ENCODE results near the gene REEP5.
"Not testable (repeated sequence)": the region's sequence is repeated elsewhere in the genome, so short reads cannot be mapped to it uniquely, and the experiment has no call there.

Gene REEP5

GRCh38 chr5:112921833-112922817 lies at the start of gene REEP5:
Gene REEP5, minus strand, starts transcription at chr5:112922227. Its CDS starts 37 bp downstream, at chr5:112922190.
- DNase-seq (ENCODE audit: extremely low read depth, low read depth), result no peak
- TF ChIP-seq CTCF (IDR thresholded peaks at IDR 0.05; ENCODE audit: low read depth, low read length), result peak; percentile 51

- no peak for TF ChIP-seq CTCF (IDR thresholded peaks at IDR 0.05; ENCODE audit: low read depth, low read length)
- no peak for DNase-seq (ENCODE audit: extremely low read depth, low read depth)
These were observed 49.2 kb upstream of the REEP5 start for GRCh38 chr5:112971276-112971675.

- TF ChIP-seq CTCF (IDR thresholded peaks at IDR 0.05; ENCODE audit: low read depth, low read length), result no peak
- no peak for DNase-seq (ENCODE audit: extremely low read depth, low read depth)
These were observed 46.5 kb upstream of the REEP5 start for GRCh38 chr5:112968411-112969106.

- TF ChIP-seq CTCF (IDR thresholded peaks at IDR 0.05; ENCODE audit: low read depth, low read length), result no peak
- DNase-seq (ENCODE audit: extremely low read depth, low read depth), result no peak
These were observed 45.6 kb upstream of the REEP5 start for GRCh38 chr5:112967520-112968083.

- DNase-seq (ENCODE audit: extremely low read depth, low read depth), result no peak
- TF ChIP-seq CTCF (IDR thresholded peaks at IDR 0.05; ENCODE audit: low read depth, low read length), result no peak
These were observed 43.8 kb upstream of the REEP5 start for GRCh38 chr5:112965733-112966306.

- not testable (repeated sequence) for DNase-seq (ENCODE audit: extremely low read depth, low read depth)
These were observed 41.3 kb upstream of the REEP5 start for GRCh38 chr5:112963374-112963733.

GRCh38 chr5:112960863-112961504 lies 39.0 kb upstream of the REEP5 start:
- DNase-seq (ENCODE audit: extremely low read depth, low read depth), result no peak
- TF ChIP-seq CTCF (IDR thresholded peaks at IDR 0.05; ENCODE audit: low read depth, low read length), result no peak

Data from AG09319 (cell line).